ELF-1 (cell line): ENCODE data around the gene SLC25A47.
"Not testable (repeated sequence)": the region's sequence is repeated elsewhere in the genome, so short reads cannot be mapped to it uniquely, and the experiment has no call there.

Source experiments
- DNase-seq: peaks from one replicate; pipeline ENCODE4 v3.0.0-alpha.2; 2016; ENCODE audit warnings: low read depth, low spot score

The SLC25A47 gene

DNA sequence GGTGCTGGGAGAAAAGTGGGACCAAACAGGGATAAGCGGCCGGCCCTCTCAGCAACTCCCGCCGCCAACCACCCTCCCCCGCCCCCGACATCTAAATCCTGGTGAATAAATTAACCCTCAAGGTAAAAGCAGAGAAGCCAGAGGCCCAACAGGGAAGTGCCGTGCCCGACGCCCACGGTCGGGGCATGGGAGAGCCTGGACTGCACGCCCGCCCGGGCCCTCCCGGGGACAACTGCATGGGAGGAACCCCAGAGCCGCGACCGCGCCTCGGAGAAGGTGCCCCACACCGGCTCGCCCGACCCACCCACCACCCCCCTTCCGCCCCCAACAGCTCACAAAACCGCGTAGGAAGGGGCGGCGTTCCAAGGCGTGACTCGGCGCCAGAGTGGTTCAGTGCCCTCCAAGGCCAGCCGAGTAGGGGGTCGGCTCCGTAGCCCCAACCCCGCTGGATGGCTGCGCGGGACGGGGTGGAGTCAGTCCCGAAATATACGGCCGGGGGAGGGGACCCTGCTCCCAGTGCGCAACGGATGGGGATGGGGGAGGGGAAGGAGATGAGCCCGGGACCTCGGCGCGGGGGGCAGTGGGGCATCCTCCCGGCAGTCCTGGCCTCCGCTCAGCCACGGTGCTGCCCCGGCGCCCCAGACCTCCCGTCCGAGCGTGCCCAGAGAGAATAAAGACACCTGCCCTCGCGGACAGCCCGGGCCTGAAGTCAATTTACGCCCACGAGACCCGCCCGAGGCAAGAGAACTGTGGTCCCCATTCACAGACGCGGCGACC is 17.6 kb upstream of the SLC25A47 start:
- DNase-seq = no peak

DNA sequence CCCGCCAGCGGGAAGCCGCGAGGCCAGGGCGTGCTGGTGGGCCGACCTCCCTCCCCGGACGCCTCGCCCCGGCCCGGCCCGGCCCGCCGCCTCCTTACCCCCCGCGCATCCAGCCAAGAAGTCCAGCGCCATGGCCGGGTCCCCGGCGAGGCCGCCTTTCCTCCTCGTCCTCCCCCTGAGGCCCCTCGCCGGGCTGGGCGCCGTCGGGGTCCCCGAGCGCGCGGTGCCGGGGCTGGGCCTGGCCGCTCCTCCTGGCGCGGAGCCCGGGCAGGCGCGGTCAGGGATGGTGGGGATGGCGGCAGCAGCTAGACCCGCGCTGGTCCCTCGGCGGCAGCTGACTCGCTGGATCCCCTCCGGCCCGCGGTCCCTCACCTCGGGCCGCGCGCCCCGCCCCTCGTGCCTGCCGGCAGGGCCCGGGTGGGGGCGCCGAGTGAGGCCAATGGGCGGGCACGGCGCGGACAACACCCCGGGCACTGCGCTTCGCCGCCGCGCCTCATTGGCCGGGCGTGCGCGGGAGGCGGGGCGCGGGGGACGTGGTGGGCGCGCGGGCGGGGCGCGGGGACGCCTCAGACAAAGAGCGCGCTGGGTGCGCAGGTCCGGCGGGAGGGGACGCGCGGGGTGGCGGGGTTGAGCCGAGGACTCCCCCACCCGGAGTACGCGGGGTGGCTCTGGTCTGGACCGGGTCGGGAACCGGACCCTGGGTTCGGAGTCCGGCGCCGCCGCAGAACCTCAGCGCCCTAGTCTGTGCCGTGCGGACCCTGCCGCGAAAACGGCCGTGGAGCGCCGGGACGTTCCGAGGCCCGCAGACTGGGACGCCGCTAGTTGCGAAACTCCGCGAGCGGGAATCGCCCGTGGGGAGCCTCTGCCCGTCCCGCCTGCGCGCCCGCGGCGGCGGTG is 16.8 kb upstream of the SLC25A47 start, which contains the start of gene SLC25A29:
TSS of gene SLC25A29 (minus strand) at position 344 of the 897 bp plus-strand sequence. CDS start at position 132, 212 bp downstream.
- DNase-seq = peak; percentile 85

GRCh38 chr14:100306998-100307765 is 16.0 kb upstream of the SLC25A47 start:
- peak; percentile 65 for DNase-seq

GRCh38 chr14:100307766-100308426 is 15.2 kb upstream of the SLC25A47 start:
- DNase-seq = no peak

GRCh38 chr14:100308427-100308792 is 14.7 kb upstream of the SLC25A47 start:
- DNase-seq = not testable (repeated sequence)

DNA sequence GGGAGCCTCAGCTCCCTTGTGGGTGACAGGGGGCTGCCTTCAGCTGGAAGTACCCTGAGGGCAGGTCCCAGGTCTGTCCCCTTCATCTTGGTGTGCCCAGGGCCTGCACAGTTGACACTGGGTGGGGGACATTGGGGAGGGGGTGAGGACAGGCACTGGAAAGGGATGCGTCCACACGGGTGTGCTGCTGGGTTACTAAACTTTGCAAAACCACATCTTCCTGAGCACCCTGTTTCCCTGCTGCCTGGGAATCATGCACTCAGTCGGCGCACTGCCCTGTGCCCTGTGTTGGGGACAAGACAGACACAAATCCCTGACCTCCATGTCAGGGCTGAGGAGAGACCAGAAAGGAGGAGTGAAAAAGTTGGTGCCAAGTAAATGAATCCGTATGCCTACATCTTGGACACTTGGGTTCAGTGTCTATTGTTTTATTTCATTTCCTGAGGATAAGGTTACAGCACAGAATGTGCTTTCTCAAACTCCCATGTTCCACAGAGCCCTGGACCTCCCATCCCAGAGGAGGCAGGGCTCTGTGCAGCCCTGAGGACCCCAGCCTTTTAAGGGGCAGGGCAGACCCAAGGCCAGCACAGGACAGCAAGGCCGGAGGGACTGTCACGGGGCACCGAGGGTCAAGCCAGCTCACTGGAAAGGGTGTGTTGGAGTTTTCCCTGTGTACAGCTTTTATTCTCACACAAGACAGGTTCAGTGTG is 14.0 kb upstream of the SLC25A47 start:
- no peak for DNase-seq

DNA sequence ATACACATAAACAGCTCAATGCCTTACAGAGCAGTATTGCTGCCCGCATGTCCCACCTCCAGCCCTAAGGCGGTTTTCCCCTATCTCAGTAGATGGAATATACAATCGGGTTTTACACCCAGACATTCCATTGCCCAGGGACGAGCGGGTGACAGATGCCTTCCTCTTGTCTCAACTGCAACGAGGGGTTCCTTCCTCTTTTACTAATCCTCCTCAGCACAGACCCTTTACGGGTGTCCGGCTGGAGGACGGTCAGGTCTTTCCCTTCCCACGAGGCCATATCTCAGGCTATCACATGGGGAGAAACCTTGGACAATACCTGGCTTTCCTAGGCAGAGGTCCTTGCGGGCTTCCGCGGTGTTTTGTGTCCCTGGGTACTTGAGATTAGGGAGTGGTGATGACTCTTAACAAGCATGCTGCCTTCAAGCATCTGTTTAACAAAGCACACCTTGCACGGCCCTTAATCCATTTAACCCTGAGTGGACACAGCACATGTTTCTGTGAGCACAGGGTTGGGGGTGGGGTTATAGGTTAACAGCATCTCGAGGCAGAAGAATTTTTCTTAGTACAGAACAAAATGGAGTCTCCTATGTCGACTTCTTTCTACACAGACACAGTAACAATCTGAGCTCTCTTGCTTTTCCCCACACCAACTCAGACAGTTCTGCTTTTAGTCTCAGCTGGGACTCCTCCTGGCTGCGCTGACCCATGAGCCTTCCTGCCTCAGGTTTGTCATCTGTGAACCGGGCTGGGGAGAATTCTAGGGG is 10.8 kb upstream of the SLC25A47 start:
- DNase-seq = peak; percentile 69

GRCh38 chr14:100312877-100313400 is 10.2 kb upstream of the SLC25A47 start:
- no peak for DNase-seq

DNA sequence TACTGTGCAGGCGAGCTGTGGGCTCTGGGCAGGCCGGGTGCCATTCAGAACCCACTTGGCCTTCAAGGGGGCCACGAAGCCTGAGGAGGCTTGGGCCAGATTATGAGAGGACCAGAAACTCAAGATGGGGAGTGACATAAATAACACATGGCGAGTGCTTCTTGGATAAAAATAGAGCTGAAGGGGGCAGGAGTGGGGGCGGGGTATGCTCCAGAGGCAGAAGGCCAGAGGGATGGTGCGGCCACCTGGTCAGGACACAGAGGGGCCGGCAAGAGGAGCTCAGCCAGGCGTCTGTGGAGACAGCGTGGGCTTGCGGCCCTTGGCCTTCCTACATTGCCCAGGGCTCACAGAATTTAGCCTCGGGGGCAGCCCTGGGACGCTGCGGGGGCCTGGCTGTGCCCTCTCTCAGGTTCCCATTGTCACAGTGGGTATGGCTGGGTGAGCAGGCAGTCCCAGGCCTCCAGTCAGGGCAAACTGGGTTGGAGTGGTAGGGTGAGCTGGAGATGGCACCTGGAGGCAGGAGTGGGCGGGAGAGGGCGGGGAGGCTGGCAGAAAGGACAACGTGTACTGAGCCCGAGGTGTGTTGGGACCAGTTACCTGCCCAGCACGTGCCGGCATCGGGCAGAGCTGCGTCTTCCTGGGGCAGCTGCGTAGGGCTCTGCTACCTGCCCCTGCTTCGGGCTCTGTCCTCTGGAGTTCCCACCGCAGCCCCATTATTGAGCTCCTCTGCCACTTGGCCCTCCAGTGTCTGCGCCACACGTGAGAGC is 9.5 kb upstream of the SLC25A47 start:
- no peak for DNase-seq

GRCh38 chr14:100314724-100315123 is 8.4 kb upstream of the SLC25A47 start:
- DNase-seq = no peak

GRCh38 chr14:100317389-100317788 is 5.8 kb upstream of the SLC25A47 start:
- no peak for DNase-seq

DNA sequence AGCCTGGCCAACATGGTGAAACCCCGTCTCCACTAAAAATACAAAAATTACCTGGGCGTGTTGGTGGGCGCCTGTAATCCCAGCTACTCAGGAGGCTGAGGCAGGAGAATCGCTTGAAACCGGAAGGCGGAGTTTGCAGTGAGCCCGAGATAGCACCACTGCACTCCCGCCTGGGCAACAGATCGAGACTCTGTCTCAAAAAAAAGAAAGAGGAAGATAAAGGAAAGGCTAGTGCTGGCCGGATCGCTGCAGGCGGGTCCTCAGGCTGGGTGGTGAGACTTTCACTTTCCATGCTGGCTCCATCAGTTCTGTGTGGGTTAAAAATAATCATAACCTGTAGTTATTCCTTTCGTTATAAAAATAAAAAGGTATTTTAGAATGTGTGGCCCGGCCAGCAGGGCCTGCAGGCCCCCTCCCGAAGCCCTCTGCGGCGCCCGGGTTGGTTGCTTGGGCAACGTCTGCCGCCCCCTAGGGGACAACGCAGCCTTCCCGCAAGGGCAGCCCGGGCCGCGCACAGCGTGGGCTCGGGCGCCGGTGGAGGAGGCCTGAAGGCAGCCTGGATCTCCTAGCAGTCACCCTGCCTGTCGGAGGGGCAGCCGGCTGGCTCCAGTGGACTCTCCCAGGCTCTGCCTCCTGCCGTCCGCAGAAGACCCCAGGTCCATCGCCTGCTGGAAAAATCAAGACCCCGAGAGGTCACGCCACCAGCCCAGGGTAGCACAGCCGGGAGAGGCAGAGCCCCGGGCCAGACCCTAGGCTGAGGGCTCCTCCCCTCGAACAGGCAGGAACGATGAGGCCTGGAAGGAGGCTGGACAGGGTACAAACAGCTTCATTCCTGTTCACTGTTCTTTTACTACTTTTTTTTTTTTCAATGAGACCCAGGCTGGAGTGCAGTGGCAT is 5.0 kb upstream of the SLC25A47 start:
- peak; percentile 88 for DNase-seq

GRCh38 chr14:100320157-100320856 is 2.8 kb upstream of the SLC25A47 start:
- DNase-seq = no peak

DNA sequence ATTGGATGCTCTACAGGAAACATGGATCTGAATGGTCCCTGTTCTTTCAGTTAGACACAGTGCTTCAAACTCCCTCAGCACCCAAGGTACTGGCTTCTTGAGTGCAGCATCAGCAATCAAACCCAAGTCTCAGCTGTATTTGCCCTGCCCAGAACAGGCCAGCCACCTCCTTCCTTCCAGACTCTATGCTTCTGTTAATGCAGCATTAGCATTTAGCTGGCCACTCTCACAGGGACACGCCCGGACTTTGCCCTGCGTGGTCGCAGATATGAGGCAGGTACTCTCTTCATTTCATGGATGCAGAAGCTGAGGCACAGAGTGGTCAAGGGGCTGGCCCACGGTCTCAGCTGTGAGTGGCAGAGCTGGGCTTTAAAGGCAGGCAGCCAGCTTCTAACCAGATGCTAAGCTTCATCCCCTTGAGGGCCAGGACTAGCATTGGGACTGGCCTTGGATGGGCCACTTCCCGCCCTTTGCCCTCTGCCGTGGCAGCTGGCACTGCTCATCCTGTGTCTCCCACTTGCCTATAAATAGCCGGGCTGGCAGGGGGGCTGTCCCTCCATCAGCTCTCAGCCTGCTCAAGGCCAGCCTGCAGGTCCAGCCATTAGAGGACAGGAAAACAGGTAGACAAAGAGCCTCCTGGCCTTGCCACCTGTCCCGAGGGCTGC is 1.5 kb upstream of the SLC25A47 start:
- DNase-seq = no peak

- DNase-seq = no peak
These were observed 791 bp upstream of the SLC25A47 start for GRCh38 chr14:100322138-100322957.

- no peak for DNase-seq
These were observed 786 bp downstream of the SLC25A47 start for GRCh38 chr14:100323942-100324307.
